Brain microvascular endothelial cell (primary cell): ENCODE measurements around the gene NCK1.

Source experiments
- DNase-seq: peaks from one replicate; pipeline ENCODE4 v3.0.0-alpha.2; 2020
- H3K27ac ChIP-seq: fragments of 250-450 bp; sonication (Bioruptor Pico); 2 replicates; pipeline ENCODE4 v1.5.1; 2020; ENCODE audit warnings: mild to moderate bottlenecking, moderate library complexity
- H3K27me3 ChIP-seq: fragments of 250-450 bp; sonication (Bioruptor Pico); replicated peaks from 2 replicates; pipeline ENCODE4 v1.5.1; 2020; ENCODE audit warnings: mild to moderate bottlenecking
- H3K36me3 ChIP-seq: fragments of 250-450 bp; sonication (Bioruptor Pico); replicated peaks from 2 replicates; pipeline ENCODE4 v1.5.1; 2020; ENCODE audit warnings: mild to moderate bottlenecking
- H3K4me3 ChIP-seq: 2 replicates; pipeline ENCODE4 v1.5.1; 2011; ENCODE audit warnings: low read depth, mild to moderate bottlenecking, control low read depth, low read length, moderate library complexity
- in situ Hi-C: cut with HindIII; loops from 2 replicates; pipeline ENCODE4 v1.10.0; 2017; ENCODE audit warnings: low sequenced_read_pairs, low pct_ligation_motif_present
- TF ChIP-seq, protein P1 (sequence below): IDR thresholded peaks from 2 replicates; pipeline ENCODE4 v1.5.1; 2011; ENCODE audit warnings: low read depth, mild to moderate bottlenecking, moderate library complexity, low read length, control low read depth, inconsistent platforms; ENCODE audit errors: missing control alignments

NCK1 gene

DNA sequence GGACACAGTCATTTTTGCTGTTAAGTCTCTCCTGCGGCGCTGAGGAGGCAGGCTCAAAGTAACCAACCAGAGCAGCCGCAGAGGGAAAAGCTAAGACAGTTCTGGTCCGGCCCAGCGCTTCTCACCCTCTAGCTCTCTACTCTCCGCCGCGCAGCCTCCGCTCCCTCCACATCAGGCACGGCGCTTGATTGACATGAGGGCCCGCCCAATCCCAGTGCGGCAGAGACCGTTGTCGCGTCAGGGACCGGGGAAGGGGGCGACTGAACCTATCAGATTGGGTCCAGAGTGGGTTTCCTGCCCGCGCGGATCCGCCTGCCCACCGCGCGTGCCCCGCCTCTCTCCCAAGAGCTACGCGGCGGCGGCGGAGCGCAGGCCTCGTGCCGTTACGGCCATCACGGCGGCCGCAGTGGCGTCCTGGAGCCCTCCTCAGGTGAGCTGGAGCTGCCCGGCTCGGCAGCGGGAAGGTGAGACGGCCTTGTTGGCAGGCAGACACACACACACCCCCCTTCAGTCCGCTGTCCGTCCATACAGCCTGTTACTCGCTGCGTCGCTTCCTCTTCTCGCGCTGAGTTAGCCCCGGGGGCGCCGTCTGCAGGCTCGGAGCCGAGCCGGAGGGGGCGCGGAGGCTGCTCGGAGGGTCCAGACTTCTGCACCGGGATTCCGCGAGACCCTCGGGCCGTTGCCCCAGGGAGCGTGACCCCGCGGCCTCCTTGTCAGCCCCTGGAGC, at the start of gene NCK1:
Gene NCK1 (plus strand): TSS at position 319 of the 727 bp plus-strand sequence. CDS start 65,794 bp downstream, outside the sequence.
- peak; percentile 99 for DNase-seq
- in situ Hi-C loops: no loop called here
- TF ChIP-seq, protein P1, sequence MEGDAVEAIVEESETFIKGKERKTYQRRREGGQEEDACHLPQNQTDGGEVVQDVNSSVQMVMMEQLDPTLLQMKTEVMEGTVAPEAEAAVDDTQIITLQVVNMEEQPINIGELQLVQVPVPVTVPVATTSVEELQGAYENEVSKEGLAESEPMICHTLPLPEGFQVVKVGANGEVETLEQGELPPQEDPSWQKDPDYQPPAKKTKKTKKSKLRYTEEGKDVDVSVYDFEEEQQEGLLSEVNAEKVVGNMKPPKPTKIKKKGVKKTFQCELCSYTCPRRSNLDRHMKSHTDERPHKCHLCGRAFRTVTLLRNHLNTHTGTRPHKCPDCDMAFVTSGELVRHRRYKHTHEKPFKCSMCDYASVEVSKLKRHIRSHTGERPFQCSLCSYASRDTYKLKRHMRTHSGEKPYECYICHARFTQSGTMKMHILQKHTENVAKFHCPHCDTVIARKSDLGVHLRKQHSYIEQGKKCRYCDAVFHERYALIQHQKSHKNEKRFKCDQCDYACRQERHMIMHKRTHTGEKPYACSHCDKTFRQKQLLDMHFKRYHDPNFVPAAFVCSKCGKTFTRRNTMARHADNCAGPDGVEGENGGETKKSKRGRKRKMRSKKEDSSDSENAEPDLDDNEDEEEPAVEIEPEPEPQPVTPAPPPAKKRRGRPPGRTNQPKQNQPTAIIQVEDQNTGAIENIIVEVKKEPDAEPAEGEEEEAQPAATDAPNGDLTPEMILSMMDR: no peak
- H3K4me3 ChIP-seq: peak within 1 kb of the TSS; percentile 86
- H3K36me3 ChIP-seq: no peaks in the 10 kb centered on the region
- H3K27me3 ChIP-seq: no peaks in the 10 kb centered on the region
- peak within 1 kb of the TSS; percentile 81 for H3K27ac ChIP-seq

- TF ChIP-seq, protein P1: no peak
- H3K27ac ChIP-seq: no peak overlapping the region
- no peaks in the 10 kb centered on the region for H3K27me3 ChIP-seq
- H3K36me3 ChIP-seq: no peaks in the 10 kb centered on the region
- no peak overlapping the region for H3K4me3 ChIP-seq
- in situ Hi-C loops: no loop called here
- DNase-seq: no peak
Measured at GRCh38 chr3:136817448-136817847, 44.6 kb upstream of the NCK1 start.

DNA sequence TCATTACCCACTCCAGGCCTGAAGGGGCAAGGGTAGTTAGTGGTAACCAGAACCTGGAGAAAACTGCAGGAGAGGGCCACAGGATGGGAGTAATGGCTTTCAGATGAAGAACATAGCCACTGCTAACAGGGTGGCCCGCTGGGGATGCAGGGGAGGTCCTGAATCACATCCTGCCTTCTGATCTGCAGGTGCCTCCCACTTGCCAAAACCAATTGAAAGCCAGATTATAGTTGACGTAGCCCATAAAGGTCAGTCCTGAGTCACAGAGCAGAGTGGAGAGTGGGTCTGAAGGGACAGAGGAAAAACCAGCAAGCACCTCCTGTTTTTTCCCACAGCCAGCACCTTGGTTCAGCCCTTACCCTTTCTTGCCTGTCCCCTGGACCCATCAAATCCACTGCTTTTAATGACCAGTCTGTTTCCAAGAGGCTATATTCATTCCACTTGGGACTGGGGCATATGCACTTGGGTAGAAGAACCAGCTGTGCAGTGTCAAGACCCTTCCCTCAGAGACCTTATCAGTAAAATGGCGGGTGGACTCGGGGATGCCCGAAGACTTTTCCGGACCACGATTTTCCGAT, 43.7 kb upstream of the NCK1 start:
- Histone ChIP-seq H3K36me3 (no peaks in the 10 kb centered on the region), H3K27me3 (no peaks in the 10 kb centered on the region), H3K4me3 (peak overlapping the region; percentile 82), H3K27ac (peak overlapping the region; percentile 71)
- DNase-seq: peak; percentile 83
- in situ Hi-C loops: no loop called here
- TF ChIP-seq, protein P1: peak; percentile 28

- peak within 1 kb of the TSS; percentile 71 for H3K27ac ChIP-seq
- in situ Hi-C loops: no loop called here
- peak within 1 kb of the TSS; percentile 82 for H3K4me3 ChIP-seq
- no peaks in the 10 kb centered on the region for H3K27me3 ChIP-seq
- peak; percentile 21 for DNase-seq
- H3K36me3 ChIP-seq: no peaks in the 10 kb centered on the region
- TF ChIP-seq, protein P1: no peak
Measured at GRCh38 chr3:136818769-136819391, 43.1 kb upstream of the NCK1 start, which contains the start of gene SLC35G2. Gene SLC35G2, plus strand, starts transcription at chr3:136819126. Its CDS starts 35,335 bp downstream, at chr3:136854461.

GRCh38 chr3:136819392-136819730, 42.6 kb upstream of the NCK1 start:
- Histone ChIP-seq H3K27ac (peak overlapping the region; percentile 71), H3K4me3 (peak overlapping the region; percentile 82), H3K36me3 (no peaks in the 10 kb centered on the region), H3K27me3 (no peaks in the 10 kb centered on the region)
- TF ChIP-seq, protein P1: no peak
- in situ Hi-C loops: no loop called here
- peak; percentile 81 for DNase-seq
